Panc1 (cell line): ENCODE results near the gene PRLR. TPM values are rescaled to one million over a fixed set of nuclear protein-coding genes. Genes with fewer than 3 reads are reported as not detected.

Source experiments
- ATAC-seq: fragments of 200-7000 bp; cut with Tn5 transposase; 2 replicates; pipeline ENCODE4 v1.9.1; 2020; ENCODE audit warnings: mild to moderate bottlenecking, moderate library complexity
- BruUV-seq: library from RNA; stranded (reverse); fragments of 400-500 nt; replicated peaks from 2 replicates; lab custom pipeline; 2021; lab: Mats Ljungman, UMichigan
- CTCF ChIA-PET: fragments of 300-600 bp; sonication (Branson Sonifier 250); formaldehyde crosslinking; loops from one replicate; lab custom pipeline; 2022; ENCODE audit warnings: antibody characterized with exemption; lab: Charles Lee
- POLR2A ChIA-PET: fragments of 300-600 bp; sonication (Branson Sonifier 250); formaldehyde crosslinking; loops from one replicate; lab custom pipeline; 2022; ENCODE audit warnings: antibody characterized with exemption; lab: Charles Lee
- DNase-seq: peaks from one replicate; pipeline ENCODE4 v3.0.0-alpha.2; 2010; ENCODE audit warnings: low read depth, low spot score
- H3K27ac ChIP-seq: 2 replicates; pipeline ENCODE4 v1.5.1; 2011; ENCODE audit warnings: mild to moderate bottlenecking, low read length, inconsistent platforms
- H3K27me3 ChIP-seq: fragments of 200-500 bp; sonication (Bioruptor generic); 2 replicates; pipeline ENCODE4 v1.6.0; 2014; ENCODE audit warnings: low read length, inconsistent platforms; ENCODE audit not compliant: control insufficient read depth, insufficient read depth
- H3K36me3 ChIP-seq: fragments of 200-500 bp; sonication (Bioruptor generic); 2 replicates; pipeline ENCODE4 v1.5.1; 2014; ENCODE audit warnings: inconsistent platforms, mild to moderate bottlenecking, low read length, moderate library complexity; ENCODE audit not compliant: control insufficient read depth, insufficient read depth
- H3K4me1 ChIP-seq: 2 replicates; pipeline ENCODE4 v1.5.1; 2011; ENCODE audit warnings: inconsistent platforms, mild to moderate bottlenecking, low read length, moderate library complexity; ENCODE audit not compliant: control insufficient read depth, insufficient read depth
- H3K4me3 ChIP-seq, 2 experiments: 2 replicates each; pipeline ENCODE4 v1.5.1; 2011 to 2012; ENCODE audit warnings: low read depth in 2 of 2, low read length in 2 of 2, mild to moderate bottlenecking in 2 of 2, inconsistent platforms in 1 of 2, moderate library complexity in 1 of 2
- H3K9me3 ChIP-seq: fragments of 200-500 bp; sonication (Bioruptor generic); 2 replicates; pipeline ENCODE4 v1.5.1; 2014; ENCODE audit warnings: low read depth, mild to moderate bottlenecking, inconsistent platforms, low read length, moderate library complexity; ENCODE audit not compliant: control insufficient read depth, insufficient read depth
- CTCF ChIP-seq: fragments of 450-650 bp; IDR thresholded peaks from 2 replicates; pipeline ENCODE4 v1.5.1; 2017; ENCODE audit warnings: mild to moderate bottlenecking
- POLR2AphosphoS5 ChIP-seq: IDR thresholded peaks from 2 replicates; pipeline ENCODE4 v1.6.1; 2012; ENCODE audit warnings: mild to moderate bottlenecking, low read depth, low read length, moderate library complexity
- REST ChIP-seq, 2 experiments: IDR thresholded peaks; 2 replicates each; pipeline ENCODE4 v1.6.1; 2011 to 2012; ENCODE audit warnings: low read depth in 2 of 2, control low read depth in 1 of 2, low read length in 1 of 2, mild to moderate bottlenecking in 1 of 2, moderate library complexity in 1 of 2; ENCODE audit not compliant: insufficient read depth in 1 of 2
- SIN3A ChIP-seq: IDR thresholded peaks from 2 replicates; pipeline ENCODE4 v1.6.1; 2012; ENCODE audit warnings: low read depth, mild to moderate bottlenecking, low read length, moderate library complexity, borderline replicate concordance; ENCODE audit not compliant: insufficient read depth
- TCF7L2 ChIP-seq: IDR thresholded peaks from 2 replicates; pipeline ENCODE4 v1.6.1; 2011; ENCODE audit warnings: mild to moderate bottlenecking, low read depth, low read length, inconsistent platforms
- in situ Hi-C: cut with HindIII; loops from 2 replicates; pipeline ENCODE4 v1.10.0; 2016; ENCODE audit warnings: low sequenced_read_pairs, low pct_unique_long_range_greater_than_20kb
- intact Hi-C: fragments of 100-400 bp; cut with micrococcal nuclease; formaldehyde crosslinking; loops from one replicate; pipeline ENCODE4 v1.10.0; 2022; ENCODE audit not compliant: unreplicated experiment
- total RNA-seq: library from RNA; stranded (reverse); gene quantifications from one replicate; pipeline ENCODE4 v1.2.1, GENCODE V29; 2021; ENCODE audit not compliant: unreplicated experiment

PRLR gene
- total RNA-seq, 1 experiment from 2014 or later, result 0.46 TPM

GRCh38 chr5:35166043-35166442, 64.2 kb downstream of the PRLR start:
- BruUV-seq, result no TSS peak
- intact Hi-C loops, result no loop called here
- in situ Hi-C loops, result no loop called here
- Histone ChIP-seq H3K27ac (no peak overlapping the region), H3K4me3 (no peak overlapping the region), H3K36me3 (no peaks in the 10 kb centered on the region), H3K27me3 (no peaks in the 10 kb centered on the region), H3K4me1 (no peaks in the 10 kb centered on the region), H3K9me3 (peaks cover 11% of the 10 kb centered on the region)
- DNase-seq (no peak), ATAC-seq (no peak)
- ChIA-PET POLR2A (no interaction called here), CTCF (no interaction called here)
- no peak for TF ChIP-seq TCF7L2
- no peak for TF ChIP-seq CTCF
- TF ChIP-seq SIN3A, result no peak
- no peak for TF ChIP-seq POLR2AphosphoS5
- TF ChIP-seq REST (IDR thresholded peaks at IDR 0.05; ENCODE audit: insufficient read depth in 1 of 2, low read depth in 2 of 2, low read length in 1 of 2), result no peak

DNA sequence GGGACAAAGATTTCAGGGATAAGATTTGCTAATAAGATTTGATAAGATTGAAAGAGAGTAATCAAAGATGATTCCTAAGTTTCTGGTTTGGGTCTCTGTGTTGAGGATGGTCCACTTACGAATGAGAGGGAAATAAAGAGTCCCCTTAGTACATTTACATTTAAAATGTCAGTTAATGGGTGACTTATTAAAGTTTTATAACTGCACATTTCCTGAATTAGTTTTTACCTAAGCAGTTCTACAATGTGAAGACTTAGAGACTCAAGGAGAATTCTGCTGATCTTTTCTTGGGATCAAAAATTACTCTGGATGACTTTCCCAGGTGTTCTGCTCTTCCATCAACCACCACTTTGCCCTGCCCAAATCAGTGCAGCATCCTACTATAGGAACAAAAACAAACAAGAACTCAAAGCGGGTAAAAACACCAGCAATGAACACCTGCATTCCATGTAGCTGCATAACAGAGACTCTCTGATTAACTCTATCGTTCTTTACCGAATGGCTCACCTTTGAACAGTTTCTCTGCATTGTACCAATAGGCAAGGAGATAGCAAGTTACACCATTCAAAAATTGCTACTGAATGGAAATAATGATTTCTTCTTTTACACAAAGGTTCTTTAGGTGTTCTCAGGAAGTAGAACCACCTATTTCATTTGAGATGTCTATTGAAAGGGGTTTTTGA, 65.3 kb downstream of the PRLR start:
- POLR2A ChIA-PET, result no interaction called here
- DNase-seq (no peak), ATAC-seq (no peak)
- no peak for TF ChIP-seq POLR2AphosphoS5
- no peak for TF ChIP-seq SIN3A
- no peak for TF ChIP-seq TCF7L2
- TF ChIP-seq CTCF, result no peak
- no peak for TF ChIP-seq REST (IDR thresholded peaks at IDR 0.05; ENCODE audit: insufficient read depth in 1 of 2, low read depth in 2 of 2, low read length in 1 of 2)
- in situ Hi-C loops (no loop called here), intact Hi-C loops (no loop called here)
- no peak overlapping the region for H3K27ac ChIP-seq
- H3K9me3 ChIP-seq, result peaks cover 11% of the 10 kb centered on the region
- CTCF ChIA-PET, result no interaction called here
- no TSS peak for BruUV-seq
- no peak overlapping the region for H3K4me3 ChIP-seq
- no peaks in the 10 kb centered on the region for H3K27me3 ChIP-seq
- H3K4me1 ChIP-seq, result no peaks in the 10 kb centered on the region
- H3K36me3 ChIP-seq, result no peaks in the 10 kb centered on the region
